GM18873 (cell line): ENCODE data around the gene GAGE12E.
"Not testable (repeated sequence)": the region's sequence is repeated elsewhere in the genome, so short reads cannot be mapped to it uniquely, and the experiment has no call there.

Experiments used
- ATAC-seq: cut with Tn5 transposase; IDR thresholded peaks from one replicate; pipeline ENCODE4 v1.9.1; 2021; ENCODE audit warnings: mild to moderate bottlenecking, moderate library complexity, moderate number of reproducible peaks; ENCODE audit not compliant: unreplicated experiment, low FRiP score

Gene GAGE12E

DNA sequence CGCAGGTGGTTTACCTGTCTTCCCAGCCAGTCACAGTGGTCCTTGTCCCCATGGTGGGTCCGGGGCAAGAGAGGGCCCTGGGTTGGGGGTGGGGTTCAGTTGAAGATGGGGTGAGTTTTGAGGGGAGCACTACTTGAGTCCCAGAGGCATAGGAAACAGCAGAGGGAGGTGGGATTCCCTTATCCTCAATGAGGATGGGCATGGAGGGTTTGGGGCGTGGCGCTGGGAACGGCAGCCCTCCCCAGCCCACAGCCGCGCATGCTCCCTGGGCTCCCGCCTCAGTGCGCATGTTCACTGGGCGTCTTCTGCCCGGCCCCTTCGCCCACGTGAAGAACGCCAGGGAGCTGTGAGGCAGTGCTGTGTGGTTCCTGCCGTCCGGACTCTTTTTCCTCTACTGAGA, at the start of gene GAGE12E:
Gene GAGE12E (plus strand): TSS at position 301 of the 400 bp plus-strand sequence. CDS start 1,155 bp downstream, outside the sequence.
- not testable (repeated sequence) for ATAC-seq

DNA sequence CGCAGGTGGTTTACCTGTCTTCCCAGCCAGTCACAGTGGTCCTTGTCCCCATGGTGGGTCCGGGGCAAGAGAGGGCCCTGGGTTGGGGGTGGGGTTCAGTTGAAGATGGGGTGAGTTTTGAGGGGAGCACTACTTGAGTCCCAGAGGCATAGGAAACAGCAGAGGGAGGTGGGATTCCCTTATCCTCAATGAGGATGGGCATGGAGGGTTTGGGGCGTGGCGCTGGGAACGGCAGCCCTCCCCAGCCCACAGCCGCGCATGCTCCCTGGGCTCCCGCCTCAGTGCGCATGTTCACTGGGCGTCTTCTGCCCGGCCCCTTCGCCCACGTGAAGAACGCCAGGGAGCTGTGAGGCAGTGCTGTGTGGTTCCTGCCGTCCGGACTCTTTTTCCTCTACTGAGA, 19.2 kb upstream of the GAGE12E start, which contains the start of gene GAGE12C:
Gene GAGE12C (plus strand): TSS at position 301 of the 400 bp plus-strand sequence. CDS start 1,155 bp downstream, outside the sequence.
- ATAC-seq, result not testable (repeated sequence)

DNA sequence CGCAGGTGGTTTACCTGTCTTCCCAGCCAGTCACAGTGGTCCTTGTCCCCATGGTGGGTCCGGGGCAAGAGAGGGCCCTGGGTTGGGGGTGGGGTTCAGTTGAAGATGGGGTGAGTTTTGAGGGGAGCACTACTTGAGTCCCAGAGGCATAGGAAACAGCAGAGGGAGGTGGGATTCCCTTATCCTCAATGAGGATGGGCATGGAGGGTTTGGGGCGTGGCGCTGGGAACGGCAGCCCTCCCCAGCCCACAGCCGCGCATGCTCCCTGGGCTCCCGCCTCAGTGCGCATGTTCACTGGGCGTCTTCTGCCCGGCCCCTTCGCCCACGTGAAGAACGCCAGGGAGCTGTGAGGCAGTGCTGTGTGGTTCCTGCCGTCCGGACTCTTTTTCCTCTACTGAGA, 9.7 kb upstream of the GAGE12E start, which contains the start of gene GAGE12D:
Gene GAGE12D (plus strand): TSS at position 301 of the 400 bp plus-strand sequence. CDS start 1,155 bp downstream, outside the sequence.
- ATAC-seq, result not testable (repeated sequence)

- ATAC-seq, result not testable (repeated sequence)
These were observed 9.5 kb downstream of the GAGE12E start, which contains the start of gene GAGE12F for GRCh38 chrX:49560542-49560941. TSS of gene GAGE12F (plus strand) at chrX:49560842. CDS start at chrX:49561997, 1,155 bp downstream.

DNA sequence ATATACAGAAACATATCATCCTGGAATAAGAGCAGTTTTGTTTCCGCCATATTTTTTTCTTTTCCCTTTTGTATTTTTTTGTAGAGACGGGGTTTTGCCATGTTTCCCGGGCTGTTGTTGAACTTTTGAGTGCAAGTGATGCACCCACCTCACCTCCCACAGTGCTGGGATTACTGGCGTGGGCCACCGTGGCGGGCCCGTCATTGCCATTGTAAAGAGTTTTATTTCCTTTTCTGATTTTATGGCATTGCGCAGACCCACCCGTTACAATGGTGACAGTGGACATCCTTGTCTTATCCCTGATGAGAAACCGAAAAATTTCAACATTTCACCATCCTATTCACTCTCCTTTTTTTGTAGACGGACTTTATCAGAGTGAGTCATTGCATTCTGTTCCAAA, 17.6 kb downstream of the GAGE12E start:
- not testable (repeated sequence) for ATAC-seq

DNA sequence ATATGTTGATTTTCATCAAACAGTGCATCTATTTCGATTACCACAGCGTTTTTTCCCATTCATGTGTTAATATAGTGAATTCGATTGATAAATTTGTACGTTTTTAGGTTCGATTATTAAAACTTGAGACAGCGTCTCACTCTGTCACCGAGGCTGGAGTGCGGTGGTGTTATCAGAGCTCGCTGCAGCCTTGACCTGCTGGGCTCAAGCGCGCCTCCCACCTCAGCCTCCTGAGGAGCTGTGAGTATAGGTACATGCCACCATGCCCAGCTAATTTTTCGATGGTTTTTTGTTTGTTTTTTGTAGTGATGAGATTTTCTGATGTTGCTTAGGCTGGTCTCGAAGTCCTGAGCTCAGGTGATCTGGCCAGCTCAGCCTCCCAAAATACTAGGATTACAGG, 18.1 kb downstream of the GAGE12E start:
- not testable (repeated sequence) for ATAC-seq

DNA sequence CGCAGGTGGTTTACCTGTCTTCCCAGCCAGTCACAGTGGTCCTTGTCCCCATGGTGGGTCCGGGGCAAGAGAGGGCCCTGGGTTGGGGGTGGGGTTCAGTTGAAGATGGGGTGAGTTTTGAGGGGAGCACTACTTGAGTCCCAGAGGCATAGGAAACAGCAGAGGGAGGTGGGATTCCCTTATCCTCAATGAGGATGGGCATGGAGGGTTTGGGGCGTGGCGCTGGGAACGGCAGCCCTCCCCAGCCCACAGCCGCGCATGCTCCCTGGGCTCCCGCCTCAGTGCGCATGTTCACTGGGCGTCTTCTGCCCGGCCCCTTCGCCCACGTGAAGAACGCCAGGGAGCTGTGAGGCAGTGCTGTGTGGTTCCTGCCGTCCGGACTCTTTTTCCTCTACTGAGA, 19.0 kb downstream of the GAGE12E start, which contains the start of gene GAGE12G:
Gene GAGE12G (plus strand): TSS at position 301 of the 400 bp plus-strand sequence. CDS start 1,155 bp downstream, outside the sequence.
- not testable (repeated sequence) for ATAC-seq

- not testable (repeated sequence) for ATAC-seq
These were observed 28.6 kb downstream of the GAGE12E start, which contains the start of gene GAGE12H for GRCh38 chrX:49579649-49580048. TSS of gene GAGE12H (plus strand) at chrX:49579949. CDS start at chrX:49581104, 1,155 bp downstream.

GRCh38 chrX:49589196-49589595, 38.1 kb downstream of the GAGE12E start, which contains the start of gene GAGE2A:
TSS of gene GAGE2A (plus strand) at chrX:49589496. CDS start at chrX:49590651, 1,155 bp downstream.
- ATAC-seq, result not testable (repeated sequence)

- not testable (repeated sequence) for ATAC-seq
These were observed 38.8 kb downstream of the GAGE12E start for GRCh38 chrX:49589769-49590478.

GRCh38 chrX:49590488-49590887, 39.4 kb downstream of the GAGE12E start:
- not testable (repeated sequence) for ATAC-seq

- not testable (repeated sequence) for ATAC-seq
These were observed 47.6 kb downstream of the GAGE12E start, which contains the start of gene GAGE1 for GRCh38 chrX:49598720-49599119. TSS of gene GAGE1 (plus strand) at chrX:49599020. CDS start at chrX:49600175, 1,155 bp downstream.
